GM19372 (cell line): Measurements from ENCODE around the gene DNMT3L.

Experiments
- ATAC-seq: cut with Tn5 transposase; IDR thresholded peaks from one replicate; pipeline ENCODE4 v1.9.1; 2021; ENCODE audit warnings: mild to moderate bottlenecking, low read depth, moderate library complexity; ENCODE audit not compliant: unreplicated experiment

DNMT3L gene

GRCh38 chr21:44282370-44282769 is 20.7 kb upstream of the DNMT3L start:
- ATAC-seq = no peak

GRCh38 chr21:44281801-44282200 is 20.1 kb upstream of the DNMT3L start:
- ATAC-seq = no peak

GRCh38 chr21:44279354-44280260 is 17.9 kb upstream of the DNMT3L start:
- ATAC-seq = no peak

- no peak for ATAC-seq
Observed at GRCh38 chr21:44275041-44275440, 13.3 kb upstream of the DNMT3L start.

- no peak for ATAC-seq
Observed at GRCh38 chr21:44273046-44273445, 11.3 kb upstream of the DNMT3L start.

GRCh38 chr21:44272284-44272858 is 10.7 kb upstream of the DNMT3L start:
- no peak for ATAC-seq

GRCh38 chr21:44271558-44272283 is 10.0 kb upstream of the DNMT3L start:
- no peak for ATAC-seq

GRCh38 chr21:44269090-44269489 is 7.4 kb upstream of the DNMT3L start:
- no peak for ATAC-seq

GRCh38 chr21:44267655-44268142 is 6.0 kb upstream of the DNMT3L start:
- no peak for ATAC-seq

GRCh38 chr21:44265734-44266270 is 4.1 kb upstream of the DNMT3L start:
- ATAC-seq = no peak

GRCh38 chr21:44263768-44264167 is 2.1 kb upstream of the DNMT3L start:
- no peak for ATAC-seq

GRCh38 chr21:44263221-44263760 is 1.6 kb upstream of the DNMT3L start:
- no peak for ATAC-seq

GRCh38 chr21:44262338-44263056 is 800 bp upstream of the DNMT3L start:
- ATAC-seq = no peak

GRCh38 chr21:44260791-44261631 is 686 bp downstream of the DNMT3L start:
- no peak for ATAC-seq

- ATAC-seq = no peak
Observed at GRCh38 chr21:44260066-44260465, 1.6 kb downstream of the DNMT3L start.

GRCh38 chr21:44259082-44259705 is 2.5 kb downstream of the DNMT3L start:
- no peak for ATAC-seq

- ATAC-seq = no peak
Observed at GRCh38 chr21:44258056-44258725, 3.5 kb downstream of the DNMT3L start.

GRCh38 chr21:44255511-44255981 is 6.2 kb downstream of the DNMT3L start:
- ATAC-seq = no peak
